ENCODE measurements around the gene FNDC3B.

DNA sequence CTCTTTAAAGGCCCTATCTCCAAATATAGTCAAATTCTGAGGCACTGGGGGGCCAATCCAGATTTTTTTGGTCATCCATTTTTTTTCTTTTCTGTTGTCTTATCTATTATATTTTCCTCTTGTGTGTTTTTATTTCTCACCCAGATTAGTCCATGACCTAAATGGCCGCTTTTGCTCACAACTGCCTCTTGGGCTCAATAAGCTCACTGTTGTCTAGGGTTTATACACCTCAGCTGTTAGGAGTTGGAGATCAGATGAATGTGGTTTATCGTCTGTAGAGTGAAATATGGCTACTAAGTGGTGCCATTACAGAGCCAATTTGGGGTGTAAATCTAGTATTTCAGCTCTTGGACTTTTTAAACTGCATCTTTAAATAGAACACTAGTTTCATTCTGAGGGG is 235.5 kb downstream of the FNDC3B start:
- TF ChIP-seq, protein P1, sequence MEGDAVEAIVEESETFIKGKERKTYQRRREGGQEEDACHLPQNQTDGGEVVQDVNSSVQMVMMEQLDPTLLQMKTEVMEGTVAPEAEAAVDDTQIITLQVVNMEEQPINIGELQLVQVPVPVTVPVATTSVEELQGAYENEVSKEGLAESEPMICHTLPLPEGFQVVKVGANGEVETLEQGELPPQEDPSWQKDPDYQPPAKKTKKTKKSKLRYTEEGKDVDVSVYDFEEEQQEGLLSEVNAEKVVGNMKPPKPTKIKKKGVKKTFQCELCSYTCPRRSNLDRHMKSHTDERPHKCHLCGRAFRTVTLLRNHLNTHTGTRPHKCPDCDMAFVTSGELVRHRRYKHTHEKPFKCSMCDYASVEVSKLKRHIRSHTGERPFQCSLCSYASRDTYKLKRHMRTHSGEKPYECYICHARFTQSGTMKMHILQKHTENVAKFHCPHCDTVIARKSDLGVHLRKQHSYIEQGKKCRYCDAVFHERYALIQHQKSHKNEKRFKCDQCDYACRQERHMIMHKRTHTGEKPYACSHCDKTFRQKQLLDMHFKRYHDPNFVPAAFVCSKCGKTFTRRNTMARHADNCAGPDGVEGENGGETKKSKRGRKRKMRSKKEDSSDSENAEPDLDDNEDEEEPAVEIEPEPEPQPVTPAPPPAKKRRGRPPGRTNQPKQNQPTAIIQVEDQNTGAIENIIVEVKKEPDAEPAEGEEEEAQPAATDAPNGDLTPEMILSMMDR (IDR thresholded peaks at IDR 0.05; ENCODE audit: low read depth, low read length, missing input control), result no peak
- TF ChIP-seq RAD21 (IDR thresholded peaks at IDR 0.05), result no peak

Measured in liver (tissue), 3 donors.